DND-41 (cell line): Measurements from ENCODE around the gene PAQR4.
"Not testable (repeated sequence)": the region's sequence is repeated elsewhere in the genome, so short reads cannot be mapped to it uniquely, and the experiment has no call there.

Experiments
- ATAC-seq: fragments of 200-7000 bp; cut with Tn5 transposase; 3 replicates; pipeline ENCODE4 v1.9.1; 2021; ENCODE audit warnings: low read depth; ENCODE audit not compliant: insufficient read depth
- DNase-seq: peaks from one replicate; pipeline ENCODE4 v3.0.0-alpha.2; 2020
- H2AFZ ChIP-seq: 2 replicates; pipeline ENCODE4 v1.6.0; 2012; ENCODE audit warnings: low read depth, low read length
- H3K27ac ChIP-seq: 2 replicates; pipeline ENCODE4 v1.5.1; 2012; ENCODE audit warnings: low read length, inconsistent platforms
- H3K27me3 ChIP-seq: fragments of 200-600 bp; sonication (generic); 2 replicates; pipeline ENCODE4 v1.6.0; 2012; ENCODE audit warnings: low read length, mild to moderate bottlenecking, inconsistent platforms; ENCODE audit not compliant: insufficient read depth, poor library complexity
- H3K36me3 ChIP-seq: 2 replicates; pipeline ENCODE4 v1.5.1; 2012; ENCODE audit warnings: low read length, inconsistent platforms; ENCODE audit not compliant: insufficient read depth
- H3K4me1 ChIP-seq: 2 replicates; pipeline ENCODE4 v1.5.1; 2012; ENCODE audit warnings: mild to moderate bottlenecking, low read length; ENCODE audit not compliant: insufficient read depth
- H3K4me2 ChIP-seq: 2 replicates; pipeline ENCODE4 v1.6.0; 2012; ENCODE audit warnings: mild to moderate bottlenecking, moderate library complexity, low read length, inconsistent platforms; ENCODE audit not compliant: insufficient read depth
- H3K4me3 ChIP-seq, 2 experiments: fragments of 200-600 bp in 1 of 2; shearing (Covaris generic) in 1 of 2; 2 replicates each; pipeline ENCODE4 v1.5.1; 2012 to 2016; ENCODE audit warnings: inconsistent platforms in 2 of 2, low read length in 2 of 2, mild to moderate bottlenecking in 2 of 2, low read depth in 1 of 2, moderate library complexity in 1 of 2
- H3K79me2 ChIP-seq: 2 replicates; pipeline ENCODE4 v1.6.0; 2012; ENCODE audit warnings: low read length, inconsistent platforms; ENCODE audit not compliant: insufficient read depth
- H3K9ac ChIP-seq: 2 replicates; pipeline ENCODE4 v1.6.0; 2012; ENCODE audit warnings: low read depth, mild to moderate bottlenecking, inconsistent platforms, low read length, moderate library complexity
- H3K9me3 ChIP-seq: 2 replicates; pipeline ENCODE4 v1.5.1; 2012; ENCODE audit warnings: low read length, moderate library complexity, mild to moderate bottlenecking, inconsistent platforms; ENCODE audit not compliant: insufficient read depth, severe bottlenecking
- H4K20me1 ChIP-seq: 2 replicates; pipeline ENCODE4 v1.6.0; 2012; ENCODE audit warnings: low read length; ENCODE audit not compliant: insufficient read depth
- EZH2 ChIP-seq: IDR thresholded peaks from 3 replicates; pipeline ENCODE4 v1.6.1; 2012; ENCODE audit warnings: borderline replicate concordance, low read depth, mild to moderate bottlenecking, moderate library complexity, low read length, inconsistent platforms; ENCODE audit not compliant: severe bottlenecking
- TF ChIP-seq, protein P1 (sequence below): IDR thresholded peaks from 2 replicates; pipeline ENCODE4 v1.5.1; 2012; ENCODE audit warnings: borderline replicate concordance, low read length, moderate library complexity, mild to moderate bottlenecking; ENCODE audit not compliant: poor library complexity, severe bottlenecking; ENCODE audit errors: extremely low read depth

Gene PAQR4

GRCh38 chr16:2930236-2930635, 38.9 kb upstream of the PAQR4 start:
- Histone ChIP-seq H3K9ac (no peak overlapping the region), H3K4me3 (no peak overlapping the region), H2AFZ (no peak overlapping the region), H3K79me2 (no peaks in the 10 kb centered on the region), H3K4me2 (no peak overlapping the region), H3K27me3 (no peaks in the 10 kb centered on the region), H3K27ac (no peak overlapping the region), H3K9me3 (no peaks in the 10 kb centered on the region), H3K4me1 (peaks cover 10% of the 10 kb centered on the region), H3K36me3 (peaks cover 45% of the 10 kb centered on the region), H4K20me1 (no peaks in the 10 kb centered on the region; the same call in none of the 2 replicates)
- DNase-seq (no peak), ATAC-seq (no peak)
- TF ChIP-seq, protein P1, sequence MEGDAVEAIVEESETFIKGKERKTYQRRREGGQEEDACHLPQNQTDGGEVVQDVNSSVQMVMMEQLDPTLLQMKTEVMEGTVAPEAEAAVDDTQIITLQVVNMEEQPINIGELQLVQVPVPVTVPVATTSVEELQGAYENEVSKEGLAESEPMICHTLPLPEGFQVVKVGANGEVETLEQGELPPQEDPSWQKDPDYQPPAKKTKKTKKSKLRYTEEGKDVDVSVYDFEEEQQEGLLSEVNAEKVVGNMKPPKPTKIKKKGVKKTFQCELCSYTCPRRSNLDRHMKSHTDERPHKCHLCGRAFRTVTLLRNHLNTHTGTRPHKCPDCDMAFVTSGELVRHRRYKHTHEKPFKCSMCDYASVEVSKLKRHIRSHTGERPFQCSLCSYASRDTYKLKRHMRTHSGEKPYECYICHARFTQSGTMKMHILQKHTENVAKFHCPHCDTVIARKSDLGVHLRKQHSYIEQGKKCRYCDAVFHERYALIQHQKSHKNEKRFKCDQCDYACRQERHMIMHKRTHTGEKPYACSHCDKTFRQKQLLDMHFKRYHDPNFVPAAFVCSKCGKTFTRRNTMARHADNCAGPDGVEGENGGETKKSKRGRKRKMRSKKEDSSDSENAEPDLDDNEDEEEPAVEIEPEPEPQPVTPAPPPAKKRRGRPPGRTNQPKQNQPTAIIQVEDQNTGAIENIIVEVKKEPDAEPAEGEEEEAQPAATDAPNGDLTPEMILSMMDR = no peak
- TF ChIP-seq EZH2 = no peak

DNA sequence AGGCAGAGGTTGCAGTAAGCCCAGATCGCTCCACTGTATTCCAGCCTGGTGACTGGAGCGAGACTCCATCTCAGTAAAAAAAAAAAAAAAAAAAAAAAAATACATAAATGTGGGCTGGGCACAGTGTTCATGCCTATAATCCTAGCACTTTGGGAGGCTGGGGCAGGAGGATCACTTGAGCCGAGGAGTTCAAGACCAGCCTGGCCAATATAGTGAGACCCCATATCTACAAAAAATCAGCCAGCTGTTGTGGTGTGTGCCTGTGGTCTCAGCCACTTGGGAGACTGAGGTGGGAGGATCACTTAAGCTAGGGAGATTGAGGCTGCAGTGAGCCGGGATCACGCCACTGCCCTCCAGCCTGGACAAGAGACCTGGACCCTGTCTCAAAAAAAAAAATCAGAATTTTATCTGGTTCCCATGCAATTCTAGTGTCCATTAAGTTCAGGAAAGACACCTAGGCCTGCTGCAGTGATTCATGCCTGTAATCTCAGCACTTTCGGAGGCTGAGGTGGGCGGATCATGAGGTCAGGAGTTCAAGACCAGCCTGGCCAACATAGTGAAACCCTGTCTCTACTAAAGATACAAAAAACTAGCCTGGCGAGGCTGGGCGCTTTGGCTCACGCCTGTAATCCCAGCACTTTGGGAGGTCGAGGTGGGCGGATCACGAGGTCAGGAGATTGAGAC, 37.8 kb upstream of the PAQR4 start:
- DNase-seq, H3K4me1 ChIP-seq, H3K4me2 ChIP-seq, H4K20me1 ChIP-seq, H3K27ac ChIP-seq, H3K27me3 ChIP-seq, H3K4me3 ChIP-seq, H3K9ac ChIP-seq, H3K9me3 ChIP-seq, ATAC-seq, H2AFZ ChIP-seq, H3K79me2 ChIP-seq: not testable (repeated sequence)
- peaks cover 53% of the 10 kb centered on the region for H3K36me3 ChIP-seq

DNA sequence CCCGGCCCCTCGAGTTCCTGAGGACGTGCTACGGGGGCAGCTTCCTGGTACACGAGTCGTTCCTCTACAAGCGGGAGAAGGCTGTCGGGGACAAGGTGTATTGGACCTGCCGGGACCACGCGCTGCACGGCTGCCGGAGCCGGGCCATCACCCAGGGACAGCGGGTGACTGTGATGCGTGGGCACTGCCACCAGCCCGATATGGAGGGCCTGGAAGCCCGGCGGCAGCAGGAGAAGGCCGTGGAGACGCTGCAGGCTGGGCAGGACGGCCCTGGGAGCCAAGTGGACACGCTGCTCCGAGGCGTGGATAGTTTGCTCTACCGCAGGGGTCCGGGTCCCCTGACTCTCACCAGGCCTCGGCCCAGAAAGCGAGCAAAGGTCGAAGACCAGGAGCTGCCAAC, 36.0 kb upstream of the PAQR4 start:
- no peaks in the 10 kb centered on the region; the same call in none of the 2 replicates for H4K20me1 ChIP-seq
- H3K9me3 ChIP-seq = no peaks in the 10 kb centered on the region
- no peak overlapping the region for H3K4me2 ChIP-seq
- no peak overlapping the region for H2AFZ ChIP-seq
- H3K36me3 ChIP-seq = peaks cover 70% of the 10 kb centered on the region
- H3K27ac ChIP-seq = no peak overlapping the region
- no peak overlapping the region for H3K4me3 ChIP-seq
- no peak for ATAC-seq
- no peaks in the 10 kb centered on the region for H3K79me2 ChIP-seq
- H3K27me3 ChIP-seq = no peaks in the 10 kb centered on the region
- no peak overlapping the region for H3K9ac ChIP-seq
- TF ChIP-seq EZH2 = no peak
- TF ChIP-seq, protein P1 = no peak
- H3K4me1 ChIP-seq = no peaks in the 10 kb centered on the region
- DNase-seq = no peak

- Histone ChIP-seq H3K27me3 (no peaks in the 10 kb centered on the region), H3K9ac (no peak overlapping the region), H3K79me2 (no peaks in the 10 kb centered on the region), H3K36me3 (peaks cover 72% of the 10 kb centered on the region), H3K4me2 (no peak overlapping the region), H3K27ac (no peak overlapping the region), H3K9me3 (no peaks in the 10 kb centered on the region), H4K20me1 (no peaks in the 10 kb centered on the region; the same call in none of the 2 replicates), H3K4me1 (no peaks in the 10 kb centered on the region), H2AFZ (no peak overlapping the region), H3K4me3 (no peak overlapping the region)
- DNase-seq (no peak), ATAC-seq (no peak)
- no peak for TF ChIP-seq EZH2
- TF ChIP-seq, protein P1 = no peak
These were observed 35.4 kb upstream of the PAQR4 start for GRCh38 chr16:2933701-2934100.
